H9 (cell line): ENCODE data around the gene FYN. TPM values are rescaled to one million over a fixed set of nuclear protein-coding genes. Genes with fewer than 3 reads are reported as not detected.
A peak's percentile ranks its signal among the peaks of the same experiment; 100 is the strongest.

Experiments used
- DNase-seq: peaks from one replicate; pipeline ENCODE4 v3.0.0-alpha.2; 2017
- H2AFZ ChIP-seq: one replicate; pipeline ENCODE4 v1.6.1; 2013; ENCODE audit warnings: mild to moderate bottlenecking, low read length, control low read depth, moderate library complexity
- H2AK5ac ChIP-seq: 2 replicates; pipeline ENCODE4 v1.6.1; 2013; ENCODE audit warnings: low read length, control low read depth, mixed read lengths; ENCODE audit not compliant: insufficient read length
- H2BK120ac ChIP-seq: one replicate; pipeline ENCODE4 v1.6.1; 2013; ENCODE audit warnings: low read depth, mild to moderate bottlenecking, low read length, control low read depth, inconsistent platforms; ENCODE audit not compliant: poor library complexity, severe bottlenecking
- H2BK12ac ChIP-seq: 2 replicates; pipeline ENCODE4 v1.6.1; 2013; ENCODE audit warnings: low read length, control low read depth, mixed read lengths, low read depth; ENCODE audit not compliant: insufficient read length
- H2BK15ac ChIP-seq: 2 replicates; pipeline ENCODE4 v1.6.1; 2013; ENCODE audit warnings: low read depth, low read length, control low read depth
- H2BK20ac ChIP-seq: one replicate; pipeline ENCODE4 v1.6.1; 2013; ENCODE audit warnings: low read depth, mild to moderate bottlenecking, low read length, control low read depth, inconsistent platforms; ENCODE audit not compliant: poor library complexity, severe bottlenecking
- H2BK5ac ChIP-seq: 2 replicates; pipeline ENCODE4 v1.6.1; 2013; ENCODE audit warnings: low read length, control low read depth, mixed read lengths; ENCODE audit not compliant: insufficient read length
- H3K14ac ChIP-seq: 2 replicates; pipeline ENCODE4 v1.6.1; 2013; ENCODE audit warnings: low read length, control low read depth; ENCODE audit not compliant: insufficient read depth
- H3K18ac ChIP-seq: 2 replicates; pipeline ENCODE4 v1.6.1; 2013; ENCODE audit warnings: low read depth, mild to moderate bottlenecking, mixed read lengths, low read length, control low read depth; ENCODE audit not compliant: insufficient read length
- H3K23ac ChIP-seq: 2 replicates; pipeline ENCODE4 v1.6.1; 2013; ENCODE audit warnings: low read length, control low read depth, mixed read lengths, low read depth; ENCODE audit not compliant: insufficient read length
- H3K23me2 ChIP-seq: 2 replicates; pipeline ENCODE4 v1.6.1; 2013; ENCODE audit warnings: low read depth, mild to moderate bottlenecking, mixed read lengths, low read length, control low read depth; ENCODE audit not compliant: insufficient read length, poor library complexity, severe bottlenecking
- H3K27ac ChIP-seq: 2 replicates; pipeline ENCODE4 v1.5.1; 2013; ENCODE audit warnings: low read length, control low read depth, mixed read lengths, low read depth; ENCODE audit not compliant: insufficient read length
- H3K27me3 ChIP-seq: 2 replicates; pipeline ENCODE4 v1.6.1; 2013; ENCODE audit warnings: low read length, control low read depth, inconsistent platforms; ENCODE audit not compliant: insufficient read depth
- H3K4ac ChIP-seq: 2 replicates; pipeline ENCODE4 v1.6.1; 2013; ENCODE audit warnings: low read depth, mild to moderate bottlenecking, control low read depth, inconsistent platforms, low read length, moderate library complexity
- H3K4me1 ChIP-seq: 2 replicates; pipeline ENCODE4 v1.6.1; 2013; ENCODE audit warnings: low read length, control low read depth, inconsistent platforms; ENCODE audit not compliant: insufficient read depth
- H3K4me2 ChIP-seq: 2 replicates; pipeline ENCODE4 v1.6.1; 2013; ENCODE audit warnings: low read length, control low read depth, mixed read lengths; ENCODE audit not compliant: insufficient read length, insufficient read depth
- H3K56ac ChIP-seq: 2 replicates; pipeline ENCODE4 v1.6.1; 2013; ENCODE audit warnings: low read depth, mild to moderate bottlenecking, mixed read lengths, low read length, control low read depth; ENCODE audit not compliant: insufficient read length
- H3K79me1 ChIP-seq: 2 replicates; pipeline ENCODE4 v1.6.1; 2013; ENCODE audit warnings: low read depth, mild to moderate bottlenecking, moderate library complexity, low read length, control low read depth, inconsistent platforms; ENCODE audit not compliant: insufficient read depth, poor library complexity, severe bottlenecking
- H3K79me2 ChIP-seq: 2 replicates; pipeline ENCODE4 v1.6.1; 2013; ENCODE audit warnings: low read length, control low read depth, inconsistent platforms; ENCODE audit not compliant: insufficient read depth
- H3K9ac ChIP-seq: 2 replicates; pipeline ENCODE4 v1.6.1; 2013; ENCODE audit warnings: low read length, control low read depth, mixed read lengths; ENCODE audit not compliant: insufficient read length; ENCODE audit errors: extremely low read depth
- H3K9me3 ChIP-seq: one replicate; pipeline ENCODE4 v1.6.1; 2013; ENCODE audit warnings: low read depth, low read length, inconsistent platforms; ENCODE audit not compliant: control insufficient read depth
- H3T11ph ChIP-seq: one replicate; pipeline ENCODE4 v1.6.1; 2013; ENCODE audit warnings: mild to moderate bottlenecking, low read length, control low read depth, inconsistent platforms
- H4K20me1 ChIP-seq: one replicate; pipeline ENCODE4 v1.6.1; 2013; ENCODE audit not compliant: control insufficient read depth, insufficient read length, insufficient read depth
- H4K5ac ChIP-seq: 2 replicates; pipeline ENCODE4 v1.6.1; 2013; ENCODE audit warnings: low read depth, mild to moderate bottlenecking, mixed read lengths, low read length, control low read depth; ENCODE audit not compliant: insufficient read length
- H4K8ac ChIP-seq: replicated peaks from 2 replicates; pipeline ENCODE4 v1.6.1; 2013; ENCODE audit warnings: low read length, control low read depth, mixed read lengths, low read depth; ENCODE audit not compliant: insufficient read length
- H4K91ac ChIP-seq: 2 replicates; pipeline ENCODE4 v1.6.1; 2013; ENCODE audit warnings: low read depth, mild to moderate bottlenecking, moderate library complexity, mixed read lengths, low read length, control low read depth; ENCODE audit not compliant: insufficient read length
- H3K27ac Mint-ChIP-seq, 3 experiments: 2 replicates in 2 of 3; 3 replicates in 1 of 3; pipeline ENCODE4 v1.8.0; 2020 to 2021; ENCODE audit warnings: mixed read lengths in 3 of 3, mild to moderate bottlenecking in 1 of 3, moderate library complexity in 1 of 3
- H3K27me3 Mint-ChIP-seq: 2 replicates; pipeline ENCODE4 v1.8.0; 2021; ENCODE audit warnings: low read depth, mild to moderate bottlenecking, moderate library complexity, mixed read lengths
- H3K36me3 Mint-ChIP-seq, 3 experiments: 2 replicates in 2 of 3; 3 replicates in 1 of 3; pipeline ENCODE4 v1.8.0; 2020 to 2021; ENCODE audit warnings: low read depth in 3 of 3, mixed read lengths in 3 of 3; ENCODE audit not compliant: insufficient read depth in 1 of 3
- H3K4me1 Mint-ChIP-seq, 2 experiments: 2 replicates each; pipeline ENCODE4 v1.8.0; 2020; ENCODE audit warnings: mixed read lengths in 2 of 2
- H3K4me3 Mint-ChIP-seq, 2 experiments: 2 replicates in 1 of 2; 3 replicates in 1 of 2; pipeline ENCODE4 v1.8.0; 2020 to 2021; ENCODE audit warnings: mild to moderate bottlenecking in 2 of 2, mixed read lengths in 2 of 2, moderate library complexity in 1 of 2
- H3K9me3 Mint-ChIP-seq, 2 experiments: 2 replicates in 1 of 2; 3 replicates in 1 of 2; pipeline ENCODE4 v1.8.0; 2020; ENCODE audit warnings: mild to moderate bottlenecking in 2 of 2, mixed read lengths in 2 of 2, moderate library complexity in 1 of 2
- WGBS: extraction: QIAGEN DNeasy Blood & Tissue Kit; methylation state at CpG from one replicate; pipeline ENCODE4 v1.1.7; 2013; ENCODE audit warnings: missing lambda C conversion rate, low lambda C conversion rate, mixed read lengths; ENCODE audit not compliant: insufficient read length; ENCODE audit errors: extremely low coverage; 5-methylcytosine and 5-hydroxymethylcytosine counted together
- total RNA-seq: library from RNA; stranded (reverse); gene quantifications from 2 replicates; pipeline ENCODE4 v1.2.1, GENCODE V29; 2021
- TF ChIP-seq, protein P1 (sequence below): fragments of 200-600 bp; sonication (generic); conservative IDR thresholded peaks from 3 replicates; pipeline ENCODE4 v1.8.0; 2021; ENCODE audit warnings: antibody characterized with exemption, mild to moderate bottlenecking

FYN gene
- total RNA-seq, 1 experiment from 2014 or later = 64.8 TPM

DNA sequence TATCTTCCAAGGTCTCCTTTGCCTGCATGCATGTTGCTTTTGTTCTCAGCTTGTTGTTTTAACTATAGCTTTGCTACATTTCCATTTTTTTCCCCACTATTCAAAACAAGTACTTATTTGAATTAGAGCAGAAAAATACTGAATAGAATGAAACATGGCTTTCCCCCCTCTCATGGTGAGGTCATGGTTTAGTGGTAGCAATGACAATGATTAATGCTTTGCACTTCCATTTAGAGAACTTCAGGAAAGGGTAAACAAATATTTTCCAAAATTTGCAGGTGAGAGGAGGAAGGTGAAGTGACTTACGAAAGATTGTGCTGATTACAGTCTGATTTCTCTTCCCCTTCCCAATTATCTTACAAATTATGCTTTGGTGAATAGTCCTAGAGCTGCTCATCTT is 219.8 kb downstream of the FYN start:
- no peak for DNase-seq
- Histone ChIP-seq H2AFZ (no peak overlapping the region), H2AK5ac (no peak overlapping the region), H3K23ac (no peak overlapping the region), H3K79me2 (no peaks in the 10 kb centered on the region), H3K27ac (no peak overlapping the region), H2BK20ac (no peak overlapping the region), H3K23me2 (no peaks in the 10 kb centered on the region), H3K4ac (no peak overlapping the region), H3K27me3 (no peaks in the 10 kb centered on the region), H4K8ac (no peak overlapping the region), H3K9ac (no peak overlapping the region), H3K79me1 (no peaks in the 10 kb centered on the region), H3K4me2 (no peak overlapping the region), H3K56ac (no peak overlapping the region), H4K20me1 (no peaks in the 10 kb centered on the region), H2BK15ac (no peak overlapping the region), H4K5ac (no peak overlapping the region), H3K4me1 (no peaks in the 10 kb centered on the region; the same call in 1 of the 2 replicates), H3K14ac (no peak overlapping the region), H2BK5ac (no peak overlapping the region), H3K18ac (no peak overlapping the region), H4K91ac (no peak overlapping the region), H2BK120ac (no peak overlapping the region), H3K9me3 (no peaks in the 10 kb centered on the region), H3T11ph (no peak overlapping the region), H2BK12ac (no peak overlapping the region)
- WGBS = no CpG with 5 or more reads among the region's 1 CpG
- Mint-ChIP-seq H3K27ac (peak overlapping the region in 1 of 3 experiments; percentile 16; a peak in 2 of 7 replicates), H3K9me3 (peaks cover 3 to 4% of the 10 kb centered on the region in 2 experiments; a peak in 4 of 5 replicates), H3K27me3 (no peaks in the 10 kb centered on the region; the same call in none of the 2 replicates), H3K4me1 (peaks cover 10 to 15% of the 10 kb centered on the region in 2 experiments), H3K36me3 (peaks cover 0 to 5% (median 2%) of the 10 kb centered on the region in 3 experiments; a peak in 4 of 7 replicates), H3K4me3 (no peak overlapping the region)
- TF ChIP-seq, protein P1, sequence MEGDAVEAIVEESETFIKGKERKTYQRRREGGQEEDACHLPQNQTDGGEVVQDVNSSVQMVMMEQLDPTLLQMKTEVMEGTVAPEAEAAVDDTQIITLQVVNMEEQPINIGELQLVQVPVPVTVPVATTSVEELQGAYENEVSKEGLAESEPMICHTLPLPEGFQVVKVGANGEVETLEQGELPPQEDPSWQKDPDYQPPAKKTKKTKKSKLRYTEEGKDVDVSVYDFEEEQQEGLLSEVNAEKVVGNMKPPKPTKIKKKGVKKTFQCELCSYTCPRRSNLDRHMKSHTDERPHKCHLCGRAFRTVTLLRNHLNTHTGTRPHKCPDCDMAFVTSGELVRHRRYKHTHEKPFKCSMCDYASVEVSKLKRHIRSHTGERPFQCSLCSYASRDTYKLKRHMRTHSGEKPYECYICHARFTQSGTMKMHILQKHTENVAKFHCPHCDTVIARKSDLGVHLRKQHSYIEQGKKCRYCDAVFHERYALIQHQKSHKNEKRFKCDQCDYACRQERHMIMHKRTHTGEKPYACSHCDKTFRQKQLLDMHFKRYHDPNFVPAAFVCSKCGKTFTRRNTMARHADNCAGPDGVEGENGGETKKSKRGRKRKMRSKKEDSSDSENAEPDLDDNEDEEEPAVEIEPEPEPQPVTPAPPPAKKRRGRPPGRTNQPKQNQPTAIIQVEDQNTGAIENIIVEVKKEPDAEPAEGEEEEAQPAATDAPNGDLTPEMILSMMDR = no peak
